Neuronal stem cell (in vitro differentiated cells): ENCODE data around the gene CACNG4.

Source experiments
- DNase-seq: peaks from one replicate; pipeline ENCODE4 v3.0.0-alpha.2; 2013; ENCODE audit warnings: low spot score
- H2AFZ ChIP-seq: one replicate; pipeline ENCODE4 v1.6.1; 2013; ENCODE audit warnings: mild to moderate bottlenecking, low read length, inconsistent platforms
- H2AK5ac ChIP-seq: 2 replicates; pipeline ENCODE4 v1.6.1; 2013; ENCODE audit warnings: low read depth, mild to moderate bottlenecking, inconsistent platforms, low read length, moderate library complexity, mixed read lengths
- H2BK120ac ChIP-seq: 2 replicates; pipeline ENCODE4 v1.6.1; 2013; ENCODE audit warnings: low read depth, mild to moderate bottlenecking, inconsistent platforms, low read length, moderate library complexity, mixed read lengths
- H2BK12ac ChIP-seq: one replicate; pipeline ENCODE4 v1.6.1; 2013; ENCODE audit warnings: low read length, inconsistent platforms
- H2BK15ac ChIP-seq: 2 replicates; pipeline ENCODE4 v1.6.1; 2013; ENCODE audit warnings: mild to moderate bottlenecking, low read length, inconsistent platforms, mixed read lengths
- H2BK5ac ChIP-seq: one replicate; pipeline ENCODE4 v1.6.1; 2013; ENCODE audit warnings: inconsistent platforms, mild to moderate bottlenecking, low read length, moderate library complexity
- H3K14ac ChIP-seq: one replicate; pipeline ENCODE4 v1.6.1; 2013; ENCODE audit warnings: low read length, inconsistent platforms
- H3K18ac ChIP-seq: 2 replicates; pipeline ENCODE4 v1.6.1; 2013; ENCODE audit warnings: low read length, inconsistent platforms
- H3K23ac ChIP-seq: 2 replicates; pipeline ENCODE4 v1.6.1; 2013; ENCODE audit warnings: low read depth, mild to moderate bottlenecking, mixed read lengths, low read length, inconsistent platforms; ENCODE audit not compliant: poor library complexity
- H3K27ac ChIP-seq: replicated peaks from 3 replicates; pipeline ENCODE4 v1.5.1; 2013; ENCODE audit warnings: low read length, inconsistent platforms
- H3K27me3 ChIP-seq, 3 experiments: 2 replicates each; pipeline ENCODE4 v1.6.1; 2013; ENCODE audit warnings: low read length in 3 of 3, mild to moderate bottlenecking in 2 of 3, inconsistent platforms in 1 of 3, low read depth in 1 of 3, mixed read lengths in 1 of 3, moderate library complexity in 1 of 3; ENCODE audit not compliant: control insufficient read depth in 3 of 3, insufficient read depth in 3 of 3
- H3K36me3 ChIP-seq, 2 donors: replicated peaks in 1 of 2; 2 replicates each; pipeline ENCODE4 v1.6.1; 2013; ENCODE audit warnings: low read length in 2 of 2; ENCODE audit not compliant: control insufficient read depth in 2 of 2, insufficient read depth in 2 of 2
- H3K4ac ChIP-seq: 2 replicates; pipeline ENCODE4 v1.6.1; 2013; ENCODE audit warnings: inconsistent platforms, mild to moderate bottlenecking, low read length, moderate library complexity
- H3K4me1 ChIP-seq, 2 donors: 1 replicate in 1 of 2; 2 replicates in 1 of 2; pipeline ENCODE4 v1.6.1; 2013; ENCODE audit warnings: low read length in 2 of 2, low read depth in 1 of 2; ENCODE audit not compliant: control insufficient read depth in 2 of 2, insufficient read depth in 1 of 2
- H3K4me2 ChIP-seq: one replicate; pipeline ENCODE4 v1.6.1; 2013; ENCODE audit warnings: mild to moderate bottlenecking, low read length, inconsistent platforms; ENCODE audit not compliant: insufficient read depth, poor library complexity, severe bottlenecking
- H3K4me3 ChIP-seq, 2 donors: 2 replicates each; pipeline ENCODE4 v1.5.1; 2013; ENCODE audit warnings: low read length in 2 of 2, mild to moderate bottlenecking in 2 of 2, inconsistent platforms in 1 of 2, moderate library complexity in 1 of 2
- H3K79me1 ChIP-seq: one replicate; pipeline ENCODE4 v1.6.1; 2013; ENCODE audit warnings: low read depth, mild to moderate bottlenecking, inconsistent platforms, low read length, moderate library complexity
- H3K9ac ChIP-seq: one replicate; pipeline ENCODE4 v1.6.1; 2013; ENCODE audit warnings: mild to moderate bottlenecking, low read depth, low read length, inconsistent platforms; ENCODE audit not compliant: poor library complexity
- H3K9me3 ChIP-seq, 2 donors: replicated peaks in 1 of 2; 2 replicates each; pipeline versions ENCODE3 to v1.6.1; 2013; ENCODE audit warnings: low read length in 2 of 2, mild to moderate bottlenecking in 2 of 2, inconsistent platforms in 1 of 2, low read depth in 1 of 2, mixed read lengths in 1 of 2, moderate library complexity in 1 of 2; ENCODE audit not compliant: control insufficient read depth in 2 of 2, insufficient read depth in 1 of 2
- H4K8ac ChIP-seq: one replicate; pipeline ENCODE4 v1.6.1; 2013; ENCODE audit warnings: low read depth, mild to moderate bottlenecking, inconsistent platforms, low read length, moderate library complexity
- H4K91ac ChIP-seq: one replicate; pipeline ENCODE4 v1.6.1; 2013; ENCODE audit warnings: low read length, low read depth, mild to moderate bottlenecking, inconsistent platforms; ENCODE audit not compliant: poor library complexity
- WGBS, 2 donors: extraction: QIAGEN DNeasy Blood & Tissue Kit; methylation state at CpG; one replicate each; pipeline ENCODE4 v1.1.7; 2013; ENCODE audit warnings: missing lambda C conversion rate in 2 of 2, mixed read lengths in 1 of 2; ENCODE audit not compliant: insufficient read length in 2 of 2, insufficient replicate concordance in 1 of 2; ENCODE audit errors: extremely low coverage in 2 of 2; 5-methylcytosine and 5-hydroxymethylcytosine counted together

Gene CACNG4

DNA sequence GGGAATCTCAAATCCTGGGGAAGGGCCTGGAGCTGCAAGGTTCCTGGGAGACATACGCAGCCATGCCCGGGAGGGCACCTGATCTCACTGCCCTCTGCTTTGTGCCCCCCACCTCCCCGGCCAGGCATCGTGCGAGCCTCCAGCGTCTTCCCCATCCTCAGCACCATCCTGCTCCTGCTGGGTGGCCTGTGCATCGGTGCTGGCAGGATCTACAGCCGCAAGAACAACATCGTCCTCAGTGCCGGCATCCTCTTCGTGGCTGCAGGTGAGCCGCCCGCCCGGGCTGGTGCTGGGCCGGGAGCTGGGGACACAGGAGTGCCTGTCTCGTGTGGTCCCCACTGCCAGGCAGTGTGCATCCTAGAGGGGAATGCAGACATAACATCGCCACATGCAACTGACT, 60.2 kb downstream of the CACNG4 start:
- Histone ChIP-seq H4K8ac (peak overlapping the region; percentile 23), H4K91ac (no peak overlapping the region), H3K4me3 (no peak overlapping the region), H2BK12ac (peak overlapping the region; percentile 97), H3K9ac (no peak overlapping the region), H3K79me1 (no peaks in the 10 kb centered on the region), H3K14ac (peak overlapping the region; percentile 89), H2BK120ac (peak overlapping the region; percentile 47), H2AFZ (no peak overlapping the region), H2BK15ac (no peak overlapping the region), H3K18ac (peak overlapping the region; percentile 64), H2BK5ac (no peak overlapping the region), H3K4me1 (no peaks in the 10 kb centered on the region), H3K27ac (no peak overlapping the region), H3K9me3 (no peaks in the 10 kb centered on the region), H2AK5ac (peak overlapping the region; percentile 84), H3K23ac (peak overlapping the region; percentile 89), H3K36me3 (peaks cover 0 to 32% of the 10 kb centered on the region in 2 donors), H3K27me3 (no peaks in the 10 kb centered on the region), H3K4ac (no peak overlapping the region), H3K4me2 (no peak overlapping the region)
- no CpG with 5 or more reads among the region's 17 CpGs for WGBS, 2 donors
- no peak for DNase-seq

DNA sequence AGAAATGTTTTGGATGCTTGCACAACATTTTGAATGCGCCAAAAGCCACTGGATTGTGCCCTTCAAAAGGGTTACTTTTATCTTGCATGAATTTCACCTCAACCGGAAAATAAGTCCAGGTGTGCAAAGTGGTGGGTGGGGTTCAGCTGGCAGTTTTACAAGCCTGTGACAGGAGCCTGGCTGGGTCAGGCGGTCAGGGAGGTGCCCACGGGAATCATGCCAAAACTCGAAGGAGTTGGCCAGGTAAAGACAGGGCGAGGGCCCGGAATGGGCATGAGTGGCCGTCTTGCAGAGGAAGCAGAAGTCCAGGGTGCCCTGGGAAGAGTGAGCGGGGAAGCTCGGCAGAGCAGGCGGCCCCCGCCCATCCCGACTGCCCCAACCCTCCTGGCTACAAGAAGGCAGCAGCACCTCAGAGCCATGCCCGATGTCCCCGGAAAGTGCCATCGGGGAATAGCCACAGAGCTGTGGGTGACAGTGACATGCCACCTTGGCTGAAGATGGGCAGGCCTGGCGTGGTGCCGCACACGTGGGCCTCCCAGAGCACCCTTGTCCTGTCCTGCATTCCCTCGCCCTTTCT, 60.8 kb downstream of the CACNG4 start:
- Histone ChIP-seq H3K4ac (no peak overlapping the region), H2AK5ac (peak overlapping the region; percentile 73), H3K27ac (no peak overlapping the region), H2BK120ac (no peak overlapping the region), H3K36me3 (peaks cover 0 to 29% of the 10 kb centered on the region in 2 donors), H3K4me1 (no peaks in the 10 kb centered on the region), H3K9me3 (no peaks in the 10 kb centered on the region), H3K27me3 (no peaks in the 10 kb centered on the region), H3K9ac (no peak overlapping the region), H3K23ac (peak overlapping the region; percentile 18), H3K79me1 (no peaks in the 10 kb centered on the region), H3K14ac (peak overlapping the region; percentile 89), H2BK5ac (peak overlapping the region; percentile 82), H4K91ac (no peak overlapping the region), H2AFZ (no peak overlapping the region), H3K4me3 (no peak overlapping the region), H3K4me2 (no peak overlapping the region), H4K8ac (no peak overlapping the region), H2BK12ac (no peak overlapping the region), H2BK15ac (peak overlapping the region; percentile 58), H3K18ac (peak overlapping the region; percentile 41)
- no peak for DNase-seq
- no CpG with 5 or more reads among the region's 20 CpGs for WGBS, 2 donors

DNA sequence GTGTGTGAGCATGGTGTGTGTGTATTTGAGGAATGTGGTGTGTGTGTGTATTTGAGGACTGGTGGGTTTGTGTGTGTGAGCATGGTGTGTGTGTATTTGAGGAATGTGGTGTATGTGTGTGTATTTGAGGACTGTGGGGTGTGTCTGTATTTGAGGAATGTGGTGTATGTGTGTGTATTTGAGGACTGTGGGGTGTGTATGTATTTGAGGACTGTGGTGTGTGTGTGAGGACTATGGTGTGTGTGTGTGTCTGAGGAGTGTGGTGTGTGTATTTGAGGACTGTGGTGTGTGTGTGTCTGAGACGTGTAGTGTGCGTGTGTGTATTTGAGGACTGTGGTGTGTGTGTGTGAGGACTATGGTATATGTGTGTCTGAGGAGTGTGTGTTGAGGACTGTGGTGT, 61.8 kb downstream of the CACNG4 start:
- no peak overlapping the region for H2BK5ac ChIP-seq
- no peak overlapping the region for H3K18ac ChIP-seq
- H3K27me3 ChIP-seq, result no peaks in the 10 kb centered on the region
- H4K8ac ChIP-seq, result no peak overlapping the region
- no peaks in the 10 kb centered on the region for H3K79me1 ChIP-seq
- no peak overlapping the region for H3K9ac ChIP-seq
- no peak overlapping the region for H4K91ac ChIP-seq
- 100% methylated on average over 2 of the region's 2 CpGs; no CpG with 5 or more reads in 1 of the 2 donors for WGBS, 2 donors
- no peak overlapping the region for H3K4me2 ChIP-seq
- H3K36me3 ChIP-seq, result peaks cover 0 to 23% of the 10 kb centered on the region in 2 donors
- peak overlapping the region; percentile 90 for H3K14ac ChIP-seq
- peak overlapping the region in 1 of 2 donors; percentile 66 for H3K4me3 ChIP-seq
- no peak overlapping the region for H3K23ac ChIP-seq
- H3K27ac ChIP-seq, result no peak overlapping the region
- H2AFZ ChIP-seq, result no peak overlapping the region
- no peak overlapping the region for H2BK12ac ChIP-seq
- H2BK15ac ChIP-seq, result no peak overlapping the region
- H2AK5ac ChIP-seq, result no peak overlapping the region
- peaks cover 0 to 7% of the 10 kb centered on the region in 2 donors for H3K4me1 ChIP-seq
- H2BK120ac ChIP-seq, result no peak overlapping the region
- peaks cover 0 to 4% of the 10 kb centered on the region in 2 donors for H3K9me3 ChIP-seq
- no peak overlapping the region for H3K4ac ChIP-seq
- no peak for DNase-seq

DNA sequence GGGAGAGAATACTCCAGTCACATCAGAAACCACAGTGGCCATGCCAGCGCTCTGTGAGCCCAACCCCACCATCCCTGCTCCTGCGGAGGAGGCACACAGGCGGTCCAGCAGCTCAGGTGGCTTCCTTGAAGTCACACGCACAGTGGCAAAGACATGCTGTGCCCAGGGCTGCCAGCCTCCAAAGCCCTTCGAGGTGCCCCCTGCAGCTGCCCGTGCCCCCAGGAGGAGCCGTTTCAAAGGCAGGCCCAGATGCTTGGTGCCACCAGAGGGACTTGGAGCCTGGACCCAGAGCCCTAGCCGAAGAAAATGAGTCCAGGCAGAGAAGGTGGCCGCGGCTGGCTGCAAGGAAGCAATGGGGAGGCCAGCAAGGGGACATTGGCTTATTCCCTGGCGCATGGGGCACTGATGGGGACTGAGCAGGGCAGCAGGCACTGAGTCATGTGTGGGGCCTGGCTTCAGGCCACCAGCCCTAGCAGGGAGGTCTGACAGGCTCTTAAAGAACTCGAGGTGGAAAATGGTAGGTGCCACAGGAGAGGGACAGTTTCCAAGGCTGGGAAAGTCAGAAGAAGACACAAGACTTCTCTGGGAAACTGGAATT, 62.6 kb downstream of the CACNG4 start:
- Histone ChIP-seq H3K4me1 (peaks cover 0 to 7% of the 10 kb centered on the region in 2 donors), H3K18ac (peak overlapping the region; percentile 64), H3K4me2 (no peak overlapping the region), H4K8ac (no peak overlapping the region), H2BK15ac (no peak overlapping the region), H3K9me3 (peaks cover 0 to 4% of the 10 kb centered on the region in 2 donors), H2BK12ac (no peak overlapping the region), H3K27me3 (no peaks in the 10 kb centered on the region), H3K9ac (peak overlapping the region; percentile 21), H4K91ac (no peak overlapping the region), H2BK5ac (no peak overlapping the region), H3K27ac (no peak overlapping the region), H2BK120ac (no peak overlapping the region), H3K23ac (peak overlapping the region; percentile 31), H3K4ac (no peak overlapping the region), H2AFZ (no peak overlapping the region), H3K79me1 (no peaks in the 10 kb centered on the region), H3K14ac (peak overlapping the region; percentile 38), H2AK5ac (peak overlapping the region; percentile 81), H3K4me3 (no peak overlapping the region), H3K36me3 (peaks cover 0 to 19% of the 10 kb centered on the region in 2 donors)
- WGBS, 2 donors, result no CpG with 5 or more reads among the region's 12 CpGs
- no peak for DNase-seq
